Measurements from ENCODE around the gene DNMT3L.

- TF ChIP-seq POLR2A (IDR thresholded peaks at IDR 0.05) (no peak), CTCF (IDR thresholded peaks at IDR 0.05) (no peak)
Observed at GRCh38 chr21:44281801-44282200, 20.1 kb upstream of the DNMT3L start.
